SK-N-SH (cell line): ENCODE measurements around the gene TMCO4. TPM values are rescaled to one million over a fixed set of nuclear protein-coding genes. Genes with fewer than 3 reads are reported as not detected.

ENCODE experiments used
- CTCF ChIA-PET: fragments of 300-600, 350-600 bp; formaldehyde crosslinking; extraction: SDS; loops from one replicate; lab custom pipeline; 2021; lab: Yijun Ruan, JAX
- POLR2A ChIA-PET: fragments of 350-600 bp; sonication (Branson Sonifier 250); formaldehyde crosslinking; extraction: SDS; loops from one replicate; lab custom pipeline; 2020; ENCODE audit warnings: antibody characterized with exemption, inconsistent platforms; lab: Yijun Ruan, JAX
- DNase-seq: peaks from one replicate; pipeline ENCODE4 v3.0.0; 2012
- H2AFZ ChIP-seq: fragments of 200-600 bp; sonication (generic); 2 replicates; pipeline ENCODE4 v1.8.1; 2016; ENCODE audit warnings: antibody characterized with exemption, mild to moderate bottlenecking, low read depth
- H3F3A ChIP-seq: fragments of 200-600 bp; sonication (generic); replicated peaks from 2 replicates; pipeline ENCODE3; 2016; ENCODE audit warnings: antibody characterized with exemption, mild to moderate bottlenecking; ENCODE audit not compliant: insufficient read depth
- H3K27ac ChIP-seq, 2 experiments: fragments of 200-500 bp in 1 of 2; fragments of 200-600 bp in 1 of 2; sonication (Bioruptor generic) in 1 of 2; sonication (generic), shearing (Covaris generic) in 1 of 2; 2 replicates each; pipeline versions ENCODE4 v1.5.1 to v1.6.1; 2014 to 2016; ENCODE audit warnings: low read depth in 2 of 2, inconsistent platforms in 1 of 2, low read length in 1 of 2, mild to moderate bottlenecking in 1 of 2, mixed read lengths in 1 of 2
- H3K27me3 ChIP-seq: fragments of 200-600 bp; sonication (generic), shearing (Covaris generic); 2 replicates; pipeline ENCODE4 v1.6.1; 2016; ENCODE audit warnings: mixed run types; ENCODE audit not compliant: insufficient read depth
- H3K36me3 ChIP-seq, 2 experiments: fragments of 200-500 bp in 1 of 2; fragments of 200-600 bp in 1 of 2; sonication (Bioruptor generic) in 1 of 2; sonication (generic) in 1 of 2; replicated peaks in 1 of 2; 2 replicates each; pipeline versions ENCODE3 to v1.5.1; 2014 to 2016; ENCODE audit warnings: low read length in 1 of 2, mild to moderate bottlenecking in 1 of 2; ENCODE audit not compliant: insufficient read depth in 2 of 2, control insufficient read depth in 1 of 2
- H3K4me1 ChIP-seq, 2 experiments: fragments of 200-500 bp in 1 of 2; fragments of 200-600 bp in 1 of 2; sonication (Bioruptor generic) in 1 of 2; sonication (generic), shearing (Covaris generic) in 1 of 2; 2 replicates each; pipeline versions ENCODE4 v1.5.1 to v1.6.1; 2014 to 2016; ENCODE audit warnings: low read depth in 1 of 2, low read length in 1 of 2, mixed run types in 1 of 2; ENCODE audit not compliant: insufficient read depth in 2 of 2, control insufficient read depth in 1 of 2
- H3K4me2 ChIP-seq: fragments of 200-600 bp; sonication (generic), shearing (Covaris generic); 2 replicates; pipeline ENCODE4 v1.6.1; 2017; ENCODE audit warnings: mixed run types
- H3K4me3 ChIP-seq, 2 experiments: fragments of 200-500 bp in 1 of 2; fragments of 200-600 bp in 1 of 2; sonication (Bioruptor generic) in 1 of 2; sonication (generic), shearing (Covaris generic) in 1 of 2; 2 replicates each; pipeline versions ENCODE4 v1.5.1 to v1.8.1; 2014 to 2016; ENCODE audit warnings: low read depth in 2 of 2, inconsistent platforms in 1 of 2, low read length in 1 of 2, mild to moderate bottlenecking in 1 of 2, mixed read lengths in 1 of 2, moderate library complexity in 1 of 2
- H3K79me2 ChIP-seq: fragments of 200-600 bp; sonication (generic); 2 replicates; pipeline ENCODE4 v1.8.1; 2017; ENCODE audit warnings: mild to moderate bottlenecking; ENCODE audit not compliant: insufficient read depth
- H3K9ac ChIP-seq: fragments of 200-600 bp; sonication (generic); 2 replicates; pipeline ENCODE4 v1.6.1; 2017; ENCODE audit warnings: mixed run types
- H3K9me2 ChIP-seq: fragments of 200-600 bp; sonication (generic); 2 replicates; pipeline ENCODE4 v1.6.1; 2017; ENCODE audit warnings: mixed run types
- H3K9me3 ChIP-seq: fragments of 200-600 bp; sonication (generic); 2 replicates; pipeline ENCODE4 v1.6.1; 2017; ENCODE audit warnings: mixed run types, mild to moderate bottlenecking, moderate library complexity
- H4K20me1 ChIP-seq: fragments of 200-600 bp; sonication (generic); 2 replicates; pipeline ENCODE4 v1.6.1; 2017; ENCODE audit warnings: mild to moderate bottlenecking, mixed run types; ENCODE audit not compliant: insufficient read depth
- CTCF ChIP-seq: fragments of 200-600 bp; sonication (generic); IDR thresholded peaks from 2 replicates; pipeline ENCODE4 v1.6.1; 2017; ENCODE audit warnings: antibody characterized with exemption, mild to moderate bottlenecking, moderate library complexity
- GABPA ChIP-seq: IDR thresholded peaks from 2 replicates; pipeline ENCODE4 v1.4.0; 2012; ENCODE audit warnings: low read depth, mild to moderate bottlenecking
- IRF3 ChIP-seq: fragments of 150-350 bp; IDR thresholded peaks from 2 replicates; pipeline ENCODE4 v1.6.1; 2016; ENCODE audit warnings: mild to moderate bottlenecking, low read depth, low read length
- JUND ChIP-seq: IDR thresholded peaks from 2 replicates; pipeline ENCODE4 v1.4.0; 2012
- MAX ChIP-seq: IDR thresholded peaks from 2 replicates; pipeline ENCODE4 v1.4.0; 2012; ENCODE audit warnings: low read depth
- MXI1 ChIP-seq: IDR thresholded peaks from 2 replicates; pipeline ENCODE4 v1.6.1; 2012; ENCODE audit warnings: mild to moderate bottlenecking, low read depth, low read length, improper control_type of control experiment
- POLR2AphosphoS5 ChIP-seq: IDR thresholded peaks from 2 replicates; pipeline ENCODE4 v1.6.1; 2012; ENCODE audit warnings: low read depth, low read length
- RAD21 ChIP-seq: IDR thresholded peaks from 2 replicates; pipeline ENCODE4 v1.6.1; 2012; ENCODE audit warnings: mild to moderate bottlenecking, low read length
- REST ChIP-seq: IDR thresholded peaks from 2 replicates; pipeline ENCODE4 v1.6.1; 2012; ENCODE audit warnings: mild to moderate bottlenecking, low read depth, low read length, moderate library complexity
- SMC3 ChIP-seq: IDR thresholded peaks from 2 replicates; pipeline ENCODE4 v1.6.1; 2012; ENCODE audit warnings: low read depth, low read length, improper control_type of control experiment
- USF2 ChIP-seq: fragments of 150-350 bp; IDR thresholded peaks from 2 replicates; pipeline ENCODE4 v1.6.1; 2017; ENCODE audit warnings: antibody characterized with exemption, low read length, low read depth, borderline replicate concordance
- ZBTB33 ChIP-seq: IDR thresholded peaks from 2 replicates; pipeline ENCODE4 v1.4.0; 2012; ENCODE audit warnings: low read depth, borderline replicate concordance
- WGBS: methylation state at CpG from one replicate; pipeline ENCODE4 v1.1.6; 2017; ENCODE audit warnings: low lambda C conversion rate; 5-methylcytosine and 5-hydroxymethylcytosine counted together
- polyA plus RNA-seq, 3 experiments: library from polyadenylated mRNA; depleted of rRNA; stranded (reverse); fragments of >200 nt; gene quantifications; 2 replicates each; pipeline ENCODE4 v1.2.3, GENCODE V29; 2012

TMCO4 gene
- polyA plus RNA-seq, 1 of the 3 experiments (the other 2 are of a cell fraction), result 4.2 TPM

- Histone ChIP-seq H3K4me1 (peaks cover 0 to 6% of the 10 kb centered on the region in 2 experiments; a peak in 1 of 4 replicates), H3K27me3 (no peaks in the 10 kb centered on the region), H4K20me1 (no peaks in the 10 kb centered on the region), H3K9me2 (no peaks in the 10 kb centered on the region), H3F3A (no peaks in the 10 kb centered on the region), H3K4me3 (no peak overlapping the region), H3K79me2 (no peaks in the 10 kb centered on the region), H2AFZ (no peak overlapping the region), H3K4me2 (no peak overlapping the region), H3K27ac (no peak overlapping the region), H3K36me3 (no peaks in the 10 kb centered on the region), H3K9ac (no peak overlapping the region), H3K9me3 (no peaks in the 10 kb centered on the region)
- CTCF ChIA-PET, result interaction anchor here (0.6 to 33.1 kb wide), 5 partner anchors 17 to 139 kb away, joined by 3 to 553 read pairs (median 3); no protein-coding TSS in a partner anchor
- no peak for TF ChIP-seq USF2
- no peak for TF ChIP-seq MXI1
- no peak for TF ChIP-seq REST
- no peak for TF ChIP-seq IRF3
- no peak for TF ChIP-seq JUND
- no peak for TF ChIP-seq ZBTB33
- no peak for TF ChIP-seq SMC3
- TF ChIP-seq GABPA, result no peak
- TF ChIP-seq POLR2AphosphoS5, result no peak
- TF ChIP-seq MAX, result no peak
- TF ChIP-seq RAD21, result no peak
- no peak for TF ChIP-seq CTCF
- no peak for DNase-seq
- WGBS, result 75% methylated on average over 11 of the region's 34 CpGs
- POLR2A ChIA-PET, result no interaction called here
These were observed 120.7 kb downstream of the TMCO4 start for GRCh38 chr1:19678931-19679453.
